ENCODE results near the gene CARD19. TPM values are rescaled to one million over a fixed set of nuclear protein-coding genes. Genes with fewer than 3 reads are reported as not detected.

Gene CARD19
- total RNA-seq, 1 experiment from 2014 or later: 63.4 TPM

DNA sequence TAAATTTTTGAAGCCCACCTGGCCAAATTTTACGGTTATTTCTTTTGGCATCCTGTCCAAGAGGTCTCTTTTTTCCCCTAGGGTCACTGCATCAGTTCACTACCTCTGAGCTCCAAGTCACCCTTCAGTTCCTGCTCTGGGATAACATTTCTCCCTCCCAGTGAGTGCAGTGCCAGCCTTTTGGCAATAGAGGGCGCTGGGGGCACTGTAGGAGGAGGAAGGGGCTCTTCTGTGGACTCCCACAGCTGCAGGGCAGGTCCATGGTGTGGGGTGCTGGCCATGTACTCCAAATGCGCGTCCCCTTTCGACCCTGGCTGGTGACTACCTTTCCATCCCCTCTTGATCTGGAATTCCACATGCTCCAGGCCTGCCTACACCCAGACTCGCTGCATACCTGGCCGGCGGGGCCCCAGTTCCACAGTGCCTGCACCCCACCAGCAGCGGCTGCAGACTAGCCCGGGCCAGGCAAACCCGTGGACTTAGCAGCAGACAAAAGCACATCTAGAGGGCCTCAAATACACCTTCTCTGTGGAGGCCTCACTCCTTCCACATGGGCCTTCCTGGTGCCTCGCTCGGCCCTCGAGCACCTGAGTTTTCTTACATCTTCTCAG lies 58.4 kb downstream of the CARD19 start:
- Histone ChIP-seq H3K4me3 (ENCODE audit: low read depth in 2 of 2, low read length in 2 of 2) (no peak overlapping the region), H3K36me3 (ENCODE audit: control insufficient read depth, insufficient read depth, low read length) (no peaks in the 10 kb centered on the region), H3K9me3 (ENCODE audit: control insufficient read depth, insufficient read depth, low read depth, low read length) (no peaks in the 10 kb centered on the region), H3K4me1 (ENCODE audit: control insufficient read depth, insufficient read depth, low read length) (no peaks in the 10 kb centered on the region), H3K27me3 (ENCODE audit: control insufficient read depth, insufficient read depth, low read length) (no peaks in the 10 kb centered on the region), H3K27ac (ENCODE audit: low read length) (no peak overlapping the region)
- DNase-seq (ENCODE audit: low read depth, low spot score) (no peak), ATAC-seq (peak; percentile 58; the same call in 1 of the 2 replicates)
- POLR2A ChIA-PET: no interaction called here
- in situ Hi-C loops (cut with HindIII; ENCODE audit: low pct_unique_long_range_greater_than_20kb, low sequenced_read_pairs) (no loop called here), intact Hi-C loops (cut with micrococcal nuclease; ENCODE audit: unreplicated experiment) (no loop called here)
- CTCF ChIA-PET: interaction anchor here (0.6 to 1.0 kb wide), 4 partner anchors 45 to 244 kb away, joined by 3 to 7 read pairs (median 4); no protein-coding TSS in a partner anchor
- BruUV-seq (replicated peaks): no TSS peak
- TF ChIP-seq TCF7L2 (IDR thresholded peaks at IDR 0.05; ENCODE audit: low read depth, low read length) (no peak), SIN3A (IDR thresholded peaks at IDR 0.05; ENCODE audit: borderline replicate concordance, insufficient read depth, low read depth, low read length) (no peak)
- TF ChIP-seq, protein P1, sequence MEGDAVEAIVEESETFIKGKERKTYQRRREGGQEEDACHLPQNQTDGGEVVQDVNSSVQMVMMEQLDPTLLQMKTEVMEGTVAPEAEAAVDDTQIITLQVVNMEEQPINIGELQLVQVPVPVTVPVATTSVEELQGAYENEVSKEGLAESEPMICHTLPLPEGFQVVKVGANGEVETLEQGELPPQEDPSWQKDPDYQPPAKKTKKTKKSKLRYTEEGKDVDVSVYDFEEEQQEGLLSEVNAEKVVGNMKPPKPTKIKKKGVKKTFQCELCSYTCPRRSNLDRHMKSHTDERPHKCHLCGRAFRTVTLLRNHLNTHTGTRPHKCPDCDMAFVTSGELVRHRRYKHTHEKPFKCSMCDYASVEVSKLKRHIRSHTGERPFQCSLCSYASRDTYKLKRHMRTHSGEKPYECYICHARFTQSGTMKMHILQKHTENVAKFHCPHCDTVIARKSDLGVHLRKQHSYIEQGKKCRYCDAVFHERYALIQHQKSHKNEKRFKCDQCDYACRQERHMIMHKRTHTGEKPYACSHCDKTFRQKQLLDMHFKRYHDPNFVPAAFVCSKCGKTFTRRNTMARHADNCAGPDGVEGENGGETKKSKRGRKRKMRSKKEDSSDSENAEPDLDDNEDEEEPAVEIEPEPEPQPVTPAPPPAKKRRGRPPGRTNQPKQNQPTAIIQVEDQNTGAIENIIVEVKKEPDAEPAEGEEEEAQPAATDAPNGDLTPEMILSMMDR (IDR thresholded peaks at IDR 0.05): peak; percentile 83

DNA sequence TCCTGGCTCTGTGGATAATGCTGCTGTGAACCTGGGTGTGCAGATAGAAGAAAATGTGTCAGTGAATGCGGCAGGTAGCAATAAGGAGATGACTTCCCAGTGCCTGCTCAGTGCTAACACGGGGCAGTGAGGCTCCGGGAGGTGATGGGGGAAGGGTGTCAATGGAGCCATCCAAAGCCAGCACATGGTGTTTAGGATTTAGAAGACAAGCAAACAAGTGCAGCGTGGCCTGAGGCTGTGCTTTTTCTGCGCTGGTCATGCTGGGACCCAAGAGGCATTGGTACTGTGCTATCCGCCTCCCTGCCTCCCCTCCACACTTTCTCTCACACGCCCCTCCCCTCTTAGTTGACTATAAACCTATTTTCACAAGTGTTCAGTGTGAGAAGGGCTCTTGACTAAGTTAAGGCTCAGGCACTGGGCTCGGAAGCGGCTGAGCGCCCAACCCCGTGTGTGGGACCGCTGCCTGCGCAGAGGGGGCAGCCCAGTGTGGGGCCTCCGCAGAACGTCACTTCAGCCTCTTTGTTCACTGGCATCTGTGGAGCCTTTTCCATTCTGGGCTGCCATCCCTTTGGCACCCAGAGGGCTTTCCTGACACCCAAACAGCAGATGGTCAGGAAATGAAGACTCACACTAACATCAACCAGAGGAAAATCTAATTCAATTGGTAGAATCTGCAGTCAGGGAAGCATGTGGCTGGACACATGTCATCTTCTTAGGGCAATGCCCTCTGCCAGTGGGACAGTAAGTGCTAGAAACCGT lies 59.9 kb downstream of the CARD19 start:
- Histone ChIP-seq H3K4me3 (ENCODE audit: low read depth in 2 of 2, low read length in 2 of 2) (no peak overlapping the region), H3K4me1 (ENCODE audit: control insufficient read depth, insufficient read depth, low read length) (no peaks in the 10 kb centered on the region), H3K27me3 (ENCODE audit: control insufficient read depth, insufficient read depth, low read length) (no peaks in the 10 kb centered on the region), H3K9me3 (ENCODE audit: control insufficient read depth, insufficient read depth, low read depth, low read length) (no peaks in the 10 kb centered on the region), H3K27ac (ENCODE audit: low read length) (no peak overlapping the region), H3K36me3 (ENCODE audit: control insufficient read depth, insufficient read depth, low read length) (no peaks in the 10 kb centered on the region)
- no TSS peak for BruUV-seq (replicated peaks)
- no peak for ATAC-seq
- no peak for TF ChIP-seq REST (IDR thresholded peaks at IDR 0.05; ENCODE audit: insufficient read depth in 1 of 2, low read depth in 2 of 2, low read length in 1 of 2)
- no peak for TF ChIP-seq SIN3A (IDR thresholded peaks at IDR 0.05; ENCODE audit: borderline replicate concordance, insufficient read depth, low read depth, low read length)
- TF ChIP-seq TCF7L2 (IDR thresholded peaks at IDR 0.05; ENCODE audit: low read depth, low read length): no peak
- no peak for TF ChIP-seq POLR2AphosphoS5 (IDR thresholded peaks at IDR 0.05; ENCODE audit: low read depth, low read length)
- TF ChIP-seq, protein P1 (IDR thresholded peaks at IDR 0.05): no peak
- no peak for DNase-seq (ENCODE audit: low read depth, low spot score)
- intact Hi-C loops (cut with micrococcal nuclease; ENCODE audit: unreplicated experiment): no loop called here
- CTCF ChIA-PET: no interaction called here
- in situ Hi-C loops (cut with HindIII; ENCODE audit: low pct_unique_long_range_greater_than_20kb, low sequenced_read_pairs): no loop called here
- POLR2A ChIA-PET: no interaction called here
